HG02642 (cell line): Measurements from ENCODE around the gene EMID1.

Source experiments
- ATAC-seq: cut with Tn5 transposase; IDR thresholded peaks from one replicate; pipeline ENCODE4 v1.9.1; 2021; ENCODE audit warnings: mild to moderate bottlenecking; ENCODE audit not compliant: unreplicated experiment, poor library complexity

Gene EMID1

GRCh38 chr22:29256606-29257325, 51.1 kb downstream of the EMID1 start:
- no peak for ATAC-seq

DNA sequence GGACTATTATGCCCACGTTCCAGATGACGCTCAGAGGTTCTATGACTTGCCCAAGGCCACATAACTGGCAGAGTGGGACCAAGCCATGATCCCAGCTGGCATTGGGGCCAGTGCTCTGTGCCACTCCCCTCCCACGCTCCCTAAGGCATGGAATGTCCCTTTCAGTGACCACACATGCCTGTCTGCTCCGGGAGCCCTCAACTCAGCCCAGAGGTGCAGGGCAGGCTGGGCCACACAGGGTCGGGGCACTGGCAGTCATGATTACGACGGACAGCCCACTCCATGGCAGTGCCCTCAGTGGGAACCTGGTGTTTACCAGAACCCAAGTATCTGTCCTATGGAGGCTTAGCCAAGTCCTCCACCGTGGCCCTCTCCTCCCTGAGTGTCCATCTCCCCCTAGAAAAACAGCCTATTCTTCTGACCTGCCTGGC, 52.1 kb downstream of the EMID1 start:
- ATAC-seq: no peak

GRCh38 chr22:29258407-29259252, 52.9 kb downstream of the EMID1 start:
- no peak for ATAC-seq

DNA sequence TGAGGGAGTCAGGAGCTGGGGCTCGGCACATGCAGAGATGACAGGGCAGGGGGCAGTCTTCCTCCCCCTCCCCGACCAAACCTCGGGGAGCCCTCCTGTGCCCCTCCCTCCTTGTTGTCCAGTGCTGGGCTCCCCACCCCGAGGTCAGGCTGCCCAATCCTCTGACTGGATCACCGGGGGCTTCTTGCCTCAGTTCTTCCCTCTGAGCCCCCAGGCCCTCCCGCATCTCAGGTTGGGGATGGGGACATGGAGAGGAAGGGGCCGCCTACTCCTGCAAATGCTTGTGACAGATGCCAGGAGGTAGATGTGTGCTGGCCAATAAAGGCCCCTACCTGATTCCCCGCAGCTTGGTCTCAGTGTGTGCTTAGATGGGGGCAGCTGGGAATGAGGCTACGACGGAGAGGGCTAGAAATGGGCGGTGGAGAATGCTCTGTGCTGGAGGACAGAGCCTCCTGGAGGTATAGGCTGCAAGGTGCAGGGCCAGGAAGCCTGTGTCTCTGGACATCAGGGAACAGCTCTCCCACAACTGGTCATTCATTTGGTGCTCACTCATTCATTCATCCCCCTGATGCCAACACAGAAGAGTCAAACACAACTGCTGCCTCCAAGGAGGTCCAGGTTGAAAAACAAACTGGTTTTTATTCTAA, 53.7 kb downstream of the EMID1 start:
- ATAC-seq: no peak

DNA sequence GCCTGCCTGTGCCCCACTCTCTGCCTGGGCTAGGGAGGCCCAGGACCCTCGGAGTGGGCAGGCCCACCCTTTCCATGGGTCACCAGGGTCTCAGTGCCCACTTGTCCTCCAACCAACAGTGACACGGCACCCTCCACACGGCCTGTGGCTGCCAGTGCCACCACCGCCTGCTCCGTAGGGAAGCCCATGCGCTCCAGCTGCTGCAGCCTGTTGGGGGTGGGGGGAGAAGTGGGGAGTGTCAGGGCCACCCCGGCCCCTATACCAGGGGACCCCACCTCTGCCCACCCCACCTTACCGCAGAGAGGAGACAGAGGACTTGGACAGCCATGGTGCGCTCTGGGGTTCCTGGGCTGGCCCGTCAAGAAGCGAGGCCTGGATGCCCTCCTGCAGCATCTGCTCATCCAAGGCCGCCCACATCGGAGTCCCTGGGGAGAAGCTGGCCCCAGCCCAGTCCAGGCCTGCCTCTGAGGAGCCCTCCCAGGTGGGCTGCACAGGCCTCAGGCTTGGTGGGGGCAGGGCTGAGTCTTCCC, 54.4 kb downstream of the EMID1 start:
- ATAC-seq: no peak

- no peak for ATAC-seq
Observed at GRCh38 chr22:29260601-29261315, 55.1 kb downstream of the EMID1 start.

DNA sequence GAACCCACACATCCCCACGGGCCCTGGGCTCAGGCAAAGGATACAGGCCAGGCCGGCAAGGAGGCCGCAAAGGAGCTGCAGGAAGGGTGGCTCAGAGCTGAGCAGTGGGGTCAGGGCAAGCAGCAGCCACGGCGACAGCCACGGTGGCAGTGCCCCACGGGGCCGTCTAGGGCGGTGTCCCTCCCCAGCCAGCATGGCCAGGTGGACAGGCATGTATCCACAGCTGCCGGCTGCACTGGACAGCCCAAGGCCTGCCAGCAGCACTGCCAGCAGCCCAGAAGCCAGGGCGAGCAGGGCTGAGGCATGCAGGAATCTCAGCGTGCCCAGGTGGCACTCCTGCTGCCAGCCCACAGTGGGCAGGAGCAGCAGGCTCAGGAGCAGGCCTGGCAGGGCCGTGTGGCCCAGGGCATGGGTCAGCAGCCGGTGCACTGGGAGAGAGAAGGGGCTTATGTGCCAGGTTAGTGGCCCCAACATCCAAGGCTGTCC, 58.1 kb downstream of the EMID1 start:
- no peak for ATAC-seq

DNA sequence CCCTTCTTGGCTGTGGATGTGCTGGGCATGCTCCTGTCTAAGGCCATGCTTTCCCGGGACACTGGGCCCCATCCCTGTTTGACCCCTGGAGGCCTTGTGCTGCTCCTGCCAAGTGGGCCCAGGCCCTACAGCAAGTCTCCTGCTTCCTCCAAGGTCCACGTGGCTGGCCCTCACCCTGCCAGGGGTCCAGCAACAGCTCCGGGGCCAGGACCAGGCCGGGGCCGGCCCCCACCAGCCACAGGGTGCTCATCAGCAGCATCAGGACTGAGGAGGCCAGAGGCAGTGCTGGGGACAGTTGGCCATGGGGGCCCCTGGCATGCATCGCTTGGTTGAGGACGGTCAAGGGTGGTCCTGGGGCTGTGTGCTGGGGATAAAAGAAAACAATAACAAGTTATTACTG, 59.6 kb downstream of the EMID1 start:
- no peak for ATAC-seq

DNA sequence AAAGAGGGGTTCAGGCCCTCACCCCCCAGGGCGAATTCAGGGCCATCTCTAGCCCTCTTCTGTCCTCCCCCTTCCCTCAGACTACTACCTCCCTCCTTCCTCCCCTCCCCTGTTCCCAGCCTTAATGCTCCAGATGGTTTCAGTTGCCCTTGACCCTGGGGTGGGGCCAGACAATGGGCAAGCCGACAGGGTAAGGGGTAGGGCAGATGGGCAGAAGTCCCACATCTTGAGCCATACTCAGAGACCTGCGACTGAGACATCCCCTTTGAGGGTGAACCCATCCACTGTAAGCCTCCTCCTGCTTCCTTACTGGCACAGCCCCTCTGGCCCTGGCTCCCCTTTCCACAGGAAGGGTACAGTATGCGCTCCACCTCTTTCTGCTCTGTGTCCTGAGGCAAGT, 60.2 kb downstream of the EMID1 start:
- no peak for ATAC-seq

GRCh38 chr22:29266564-29267461, 61.1 kb downstream of the EMID1 start:
- no peak for ATAC-seq

DNA sequence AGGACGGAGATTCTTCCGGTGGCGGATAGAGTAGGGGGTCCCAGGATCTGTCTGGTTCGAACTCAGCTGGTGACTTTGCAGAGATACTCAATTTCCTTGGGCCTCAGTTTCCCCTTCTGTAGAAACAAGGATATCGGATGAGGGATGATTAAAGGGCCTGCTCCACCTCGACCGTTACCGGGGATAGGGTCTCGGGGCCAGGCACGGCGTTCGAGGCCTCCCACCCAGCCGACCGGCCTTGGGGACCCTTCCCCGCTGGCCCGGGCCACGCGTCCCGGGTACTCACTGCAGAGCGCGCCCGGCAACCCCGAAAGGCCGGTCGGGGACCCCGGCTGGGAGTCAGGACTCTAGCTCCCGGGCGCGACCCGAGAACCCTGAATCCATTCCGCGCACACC, 61.8 kb downstream of the EMID1 start:
- no peak for ATAC-seq

DNA sequence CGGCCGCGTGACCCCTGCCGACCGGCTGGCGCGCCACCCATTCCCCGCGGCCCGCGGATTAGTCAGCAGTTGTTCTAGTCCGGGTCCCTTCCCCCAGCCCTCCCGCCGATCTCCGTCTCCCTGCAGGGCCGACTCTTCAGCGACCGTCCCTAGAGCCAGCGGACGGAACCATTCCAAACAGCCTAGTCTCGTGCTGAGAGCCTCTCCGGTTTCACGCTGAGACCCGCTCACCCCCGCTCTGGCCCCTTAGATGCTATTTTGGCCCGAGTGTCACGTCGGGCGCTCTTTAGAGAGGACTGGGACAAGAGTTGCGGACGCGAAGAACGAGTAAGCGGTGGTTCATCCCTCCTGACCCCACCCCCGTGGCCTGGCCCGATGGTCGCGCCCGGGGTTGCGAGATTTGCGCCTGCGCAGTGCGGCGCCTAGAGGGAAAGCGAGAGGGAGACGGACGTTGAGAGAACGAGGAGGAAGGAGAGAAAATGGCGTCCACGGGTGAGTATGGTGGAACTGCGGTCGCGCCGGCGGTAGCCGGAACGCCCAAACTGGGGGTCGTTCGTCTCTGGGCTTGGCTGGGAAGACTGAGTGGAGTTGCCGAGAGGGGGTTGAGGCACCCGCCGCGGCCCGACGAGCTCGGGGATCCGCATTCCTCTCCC, 62.3 kb downstream of the EMID1 start, which contains the start of the genes EWSR1 and RHBDD3:
EWSR1 (plus strand) TSS at position 411 of the 653 bp plus-strand sequence; CDS start at position 480, 69 bp downstream.
RHBDD3 (minus strand) TSS at position 124 of the 653 bp plus-strand sequence. CDS start 2,355 bp downstream, outside the sequence.
- ATAC-seq: peak; percentile 83

DNA sequence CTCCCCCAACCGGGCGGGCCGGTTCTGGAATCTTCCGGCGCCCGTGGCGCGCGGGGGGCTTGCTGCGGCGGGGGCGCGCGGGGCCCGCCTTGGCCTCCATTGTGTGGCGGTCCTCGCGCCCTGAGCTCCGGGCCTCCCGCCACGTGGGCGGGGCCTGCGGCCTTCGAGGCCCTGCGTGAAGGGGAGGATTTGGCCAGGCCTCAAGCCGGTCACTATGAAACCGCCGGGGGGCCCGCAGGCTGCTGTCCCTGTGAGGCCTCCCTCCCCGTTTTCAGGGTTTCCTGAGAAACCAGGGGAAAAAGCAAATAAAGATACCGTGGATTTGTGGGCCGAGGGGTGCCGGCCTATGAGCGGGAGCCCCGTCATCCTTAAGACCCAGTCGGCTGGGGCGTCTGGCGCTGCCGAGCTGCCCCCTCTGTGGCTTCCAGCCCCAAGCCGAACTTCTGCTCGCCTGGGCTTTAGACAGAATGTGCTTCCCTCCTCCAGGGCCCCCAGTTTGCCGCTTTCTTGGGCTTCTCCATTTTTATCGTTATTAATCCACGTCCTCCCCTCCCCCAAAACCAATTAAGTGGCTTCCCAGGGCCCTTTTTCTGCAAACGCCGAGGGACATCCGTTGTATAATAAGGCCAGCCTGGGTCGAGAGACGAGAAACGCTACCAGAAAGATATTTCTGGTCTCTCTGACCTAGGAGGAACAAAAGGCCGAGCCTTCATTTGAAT, 63.0 kb downstream of the EMID1 start:
- ATAC-seq: peak; percentile 26

DNA sequence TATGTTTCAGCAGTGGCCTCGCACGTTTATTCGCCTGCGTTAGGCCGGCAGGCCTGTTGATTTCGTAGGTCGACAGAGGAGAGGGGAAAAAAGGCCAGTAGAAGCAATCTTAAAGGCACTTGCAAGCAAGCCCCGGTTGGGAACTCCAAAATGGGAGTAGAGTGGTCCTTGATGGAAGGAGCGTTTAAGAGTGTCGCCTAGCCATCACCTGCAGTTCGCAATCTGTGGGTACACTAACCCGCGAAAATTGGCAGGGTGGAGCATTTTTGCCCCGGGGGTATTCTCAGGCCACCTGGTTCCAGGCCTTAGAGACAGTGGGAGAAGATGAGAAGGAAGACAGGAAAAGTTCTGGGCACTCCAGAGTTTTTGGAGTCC, 63.5 kb downstream of the EMID1 start:
- no peak for ATAC-seq

GRCh38 chr22:29269731-29270474, 64.2 kb downstream of the EMID1 start:
- no peak for ATAC-seq

DNA sequence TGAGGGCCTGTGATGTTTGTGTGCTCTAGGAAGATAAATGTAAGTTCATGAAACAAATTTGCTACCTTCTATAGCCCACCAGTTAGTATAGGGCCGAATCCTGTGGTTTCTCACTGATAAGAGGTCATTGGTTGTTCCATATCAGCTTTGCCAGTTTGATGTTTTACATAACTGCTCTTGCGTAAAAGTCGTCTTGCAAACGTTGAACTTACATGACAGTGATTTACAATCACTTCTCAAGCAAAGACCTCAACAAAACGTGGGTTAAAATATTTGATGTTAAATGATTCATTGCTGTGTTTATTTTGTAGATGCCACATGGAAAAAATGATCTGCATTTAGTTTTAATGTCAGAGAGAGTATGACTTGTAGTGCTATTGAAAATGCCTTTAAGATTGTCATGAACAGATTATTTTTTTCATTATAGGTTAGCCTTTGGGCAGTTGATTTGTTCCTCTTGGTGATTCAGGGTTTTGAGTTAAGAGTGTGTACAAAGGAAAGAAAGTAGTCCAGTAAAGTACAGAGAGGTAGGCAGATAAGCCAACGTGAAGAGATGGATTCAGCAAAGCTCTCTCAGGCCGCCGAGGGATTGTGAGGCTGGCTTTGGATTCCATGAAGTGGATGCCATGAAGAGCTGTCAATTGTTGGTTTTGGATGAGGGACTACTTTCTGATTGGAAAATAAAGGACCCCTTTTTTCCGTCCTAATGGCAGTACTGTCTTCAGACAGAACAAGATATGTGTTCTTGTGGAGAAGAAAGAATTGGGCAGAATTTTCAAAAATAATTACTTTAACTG, 65.0 kb downstream of the EMID1 start:
- no peak for ATAC-seq
